GM18526 (cell line): ENCODE measurements around the gene LGSN.

Source experiments
- POLR2A ChIP-seq: IDR thresholded peaks from 3 replicates; pipeline ENCODE4 v1.6.1; 2011; ENCODE audit not compliant: insufficient read length; ENCODE audit errors: extremely low read depth

LGSN gene

GRCh38 chr6:63319939-63320338 lies at the start of gene LGSN:
Gene LGSN (minus strand): TSS chr6:63319983. CDS start chr6:63319943, 40 bp downstream.
- TF ChIP-seq POLR2A: no peak

- TF ChIP-seq POLR2A: no peak
These were observed 48.6 kb upstream of the LGSN start for GRCh38 chr6:63368347-63368746.

GRCh38 chr6:63355632-63356031 lies 35.8 kb upstream of the LGSN start:
- TF ChIP-seq POLR2A: no peak

- no peak for TF ChIP-seq POLR2A
These were observed 33.5 kb upstream of the LGSN start for GRCh38 chr6:63353286-63353630.

- TF ChIP-seq POLR2A: no peak
These were observed 32.9 kb upstream of the LGSN start for GRCh38 chr6:63352544-63353285.

GRCh38 chr6:63352069-63352543 lies 32.3 kb upstream of the LGSN start:
- TF ChIP-seq POLR2A: no peak

GRCh38 chr6:63349401-63349800 lies 29.6 kb upstream of the LGSN start:
- no peak for TF ChIP-seq POLR2A

- TF ChIP-seq POLR2A: no peak
These were observed 29.1 kb upstream of the LGSN start for GRCh38 chr6:63348836-63349235.

GRCh38 chr6:63347599-63347998 lies 27.8 kb upstream of the LGSN start:
- no peak for TF ChIP-seq POLR2A

GRCh38 chr6:63346217-63346835 lies 26.5 kb upstream of the LGSN start:
- TF ChIP-seq POLR2A: no peak

- no peak for TF ChIP-seq POLR2A
These were observed 20.6 kb upstream of the LGSN start for GRCh38 chr6:63340351-63340750.

GRCh38 chr6:63333440-63333839 lies 13.7 kb upstream of the LGSN start:
- TF ChIP-seq POLR2A: no peak

- TF ChIP-seq POLR2A: no peak
These were observed 3.2 kb upstream of the LGSN start for GRCh38 chr6:63322981-63323380.

- no peak for TF ChIP-seq POLR2A
These were observed 2.0 kb upstream of the LGSN start for GRCh38 chr6:63321821-63322220.

GRCh38 chr6:63317641-63318040 lies 2.1 kb downstream of the LGSN start:
- no peak for TF ChIP-seq POLR2A

- TF ChIP-seq POLR2A: no peak
These were observed 3.7 kb downstream of the LGSN start for GRCh38 chr6:63316113-63316512.

- no peak for TF ChIP-seq POLR2A
These were observed 6.7 kb downstream of the LGSN start for GRCh38 chr6:63313111-63313510.

- TF ChIP-seq POLR2A: no peak
These were observed 12.1 kb downstream of the LGSN start for GRCh38 chr6:63307581-63308246.
